CD4-positive, alpha-beta T cell treated with Interleukin-2 at 100 ng/mL for 4 hours (primary cell): Measurements from ENCODE around the gene TWIST2.

Experiments
- DNase-seq: peaks from one replicate; pipeline ENCODE4 v3.0.0-alpha.2; 2020; ENCODE audit warnings: low spot score

TWIST2 gene

DNA sequence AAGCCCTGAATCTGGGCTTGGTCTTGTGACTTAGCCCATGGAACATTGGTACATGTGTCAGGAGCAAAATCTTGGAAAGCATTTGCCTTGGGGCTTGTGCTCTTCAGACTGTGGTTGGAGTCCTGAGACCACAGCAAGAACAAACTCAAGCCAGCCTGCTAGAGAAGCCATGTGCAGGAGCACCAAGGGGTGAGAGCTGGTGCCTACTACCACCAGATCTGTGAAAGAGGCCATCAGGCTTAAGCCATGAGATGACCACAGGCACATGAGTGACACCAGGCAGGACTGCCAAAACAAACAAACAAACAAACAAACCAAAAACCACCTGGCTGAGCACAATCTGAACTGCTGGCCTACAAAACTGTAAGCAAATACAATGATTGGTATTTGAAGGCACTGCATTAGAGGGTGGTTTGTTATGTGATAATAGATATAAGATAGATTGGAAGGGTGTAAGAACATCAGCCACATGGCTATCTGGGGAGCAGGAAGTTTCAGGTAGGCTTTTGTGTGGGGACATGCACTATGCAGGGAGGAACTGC is 9.0 kb upstream of the TWIST2 start:
- no peak for DNase-seq

DNA sequence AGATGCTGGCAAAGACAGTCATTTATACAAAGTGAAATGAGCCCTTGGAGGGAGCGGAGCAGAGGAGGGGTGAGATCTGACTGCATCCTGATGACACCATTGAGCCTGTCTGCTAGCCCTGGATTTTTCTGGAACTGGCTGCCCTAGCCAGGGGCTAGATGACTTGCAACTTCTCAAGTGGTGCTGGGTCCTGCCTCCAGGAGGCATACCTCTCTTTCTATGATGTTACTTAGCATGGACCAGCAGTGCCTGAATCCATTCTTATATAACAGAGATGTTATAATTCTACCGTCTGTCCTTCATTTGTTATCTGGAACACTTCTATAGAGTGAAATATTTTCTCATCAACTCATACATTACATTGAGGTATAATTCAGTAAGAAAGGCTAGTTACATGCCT is 8.5 kb upstream of the TWIST2 start:
- DNase-seq = no peak

DNA sequence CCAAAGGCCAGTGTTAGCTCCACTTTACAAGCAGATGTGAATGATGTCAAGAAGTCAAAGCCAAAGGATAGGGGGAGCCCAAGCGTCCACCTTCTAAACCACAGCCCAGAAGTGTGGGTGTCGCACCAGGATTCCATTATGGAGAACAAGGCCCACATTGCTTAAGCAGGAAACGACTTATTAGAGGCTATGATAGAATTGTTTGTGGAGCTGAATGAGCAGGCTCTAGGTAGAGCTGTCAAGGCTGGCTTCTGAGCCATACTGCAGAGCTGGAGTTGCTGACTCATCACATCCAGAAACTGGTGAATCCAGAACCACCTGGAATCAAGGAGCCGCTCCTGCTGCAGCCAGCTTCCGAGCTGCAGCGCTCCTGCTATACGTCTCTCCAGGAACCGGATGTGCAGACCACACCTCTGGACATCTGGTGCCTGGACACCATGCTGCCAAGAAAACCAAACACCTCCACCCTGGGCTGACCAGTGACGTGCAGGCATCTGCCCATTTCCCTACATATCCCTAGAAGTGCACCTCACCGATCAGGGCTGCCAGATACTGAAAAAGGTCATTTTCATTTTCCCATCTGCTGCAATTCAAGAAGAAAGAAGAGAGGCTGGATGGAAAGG is 6.2 kb upstream of the TWIST2 start:
- no peak for DNase-seq

DNA sequence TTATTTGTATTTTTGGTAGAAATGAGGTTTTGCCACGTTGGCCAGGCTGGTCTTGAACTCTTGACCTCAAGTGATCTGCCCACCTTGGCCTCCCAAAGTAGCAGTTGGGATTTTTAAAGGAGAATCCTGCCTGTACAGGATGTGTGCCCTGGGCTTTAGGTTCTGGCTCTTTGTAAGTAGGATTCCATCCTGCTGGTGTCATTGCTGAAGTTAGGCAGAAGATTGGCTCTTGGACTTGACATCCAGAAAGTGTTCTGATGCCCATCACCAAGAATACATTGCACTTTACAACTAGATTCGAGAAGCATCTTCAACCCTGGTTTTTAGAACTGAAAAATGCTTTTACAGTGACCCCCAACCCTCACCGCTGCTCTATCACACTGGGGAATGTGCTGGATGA is 4.4 kb upstream of the TWIST2 start:
- DNase-seq = no peak

DNA sequence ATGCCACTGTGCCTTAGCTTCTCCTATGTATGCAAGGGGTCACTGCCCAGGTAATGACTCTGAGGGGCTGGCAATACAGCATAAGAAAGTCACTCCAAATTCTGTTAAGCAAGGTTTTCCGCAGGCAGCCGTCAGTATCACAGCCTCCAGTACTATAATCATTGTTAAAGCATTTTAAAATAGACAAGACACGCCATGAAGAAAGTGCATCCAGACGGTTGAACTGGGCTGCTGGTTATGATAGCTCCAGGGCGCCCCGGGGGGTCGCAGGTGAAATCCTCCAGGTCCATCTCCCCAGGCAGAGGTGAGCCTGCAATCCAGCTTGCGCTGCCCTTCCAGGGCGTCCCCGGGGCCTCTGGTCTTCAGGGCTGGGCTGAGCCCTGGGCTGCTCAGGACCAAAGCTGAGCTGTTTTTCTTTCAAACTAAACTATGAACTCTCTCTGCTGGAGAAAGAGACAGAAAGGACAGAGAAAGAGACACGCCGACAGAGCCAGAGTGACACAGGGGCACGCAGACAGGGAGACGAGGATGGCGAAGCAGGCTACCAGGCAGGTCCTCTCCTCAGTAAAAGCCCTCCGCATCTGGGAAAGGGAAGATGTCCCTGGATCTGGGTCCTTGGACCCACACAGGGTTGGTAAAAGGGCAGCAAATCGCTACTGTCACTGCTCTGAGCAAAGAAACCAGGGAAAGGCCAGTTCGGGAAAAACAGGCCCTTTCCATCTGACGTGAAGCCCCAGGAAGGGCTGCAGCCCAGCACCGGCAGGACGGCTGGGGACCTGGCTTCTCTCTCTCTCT is 2.1 kb upstream of the TWIST2 start:
- DNase-seq = no peak

DNA sequence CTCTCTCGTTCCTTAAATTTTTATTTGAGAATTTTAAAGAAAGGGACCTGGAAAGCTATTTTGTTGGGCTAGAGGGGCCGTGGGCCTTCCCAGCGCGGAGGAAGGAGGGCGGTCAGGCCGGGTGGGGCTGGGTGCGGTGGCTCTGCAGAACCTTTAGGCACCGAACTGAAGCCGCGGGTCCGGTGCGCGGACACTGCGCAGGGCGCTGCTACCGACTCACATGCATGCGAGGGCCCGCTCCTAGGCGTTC is 1.6 kb upstream of the TWIST2 start:
- DNase-seq = no peak

DNA sequence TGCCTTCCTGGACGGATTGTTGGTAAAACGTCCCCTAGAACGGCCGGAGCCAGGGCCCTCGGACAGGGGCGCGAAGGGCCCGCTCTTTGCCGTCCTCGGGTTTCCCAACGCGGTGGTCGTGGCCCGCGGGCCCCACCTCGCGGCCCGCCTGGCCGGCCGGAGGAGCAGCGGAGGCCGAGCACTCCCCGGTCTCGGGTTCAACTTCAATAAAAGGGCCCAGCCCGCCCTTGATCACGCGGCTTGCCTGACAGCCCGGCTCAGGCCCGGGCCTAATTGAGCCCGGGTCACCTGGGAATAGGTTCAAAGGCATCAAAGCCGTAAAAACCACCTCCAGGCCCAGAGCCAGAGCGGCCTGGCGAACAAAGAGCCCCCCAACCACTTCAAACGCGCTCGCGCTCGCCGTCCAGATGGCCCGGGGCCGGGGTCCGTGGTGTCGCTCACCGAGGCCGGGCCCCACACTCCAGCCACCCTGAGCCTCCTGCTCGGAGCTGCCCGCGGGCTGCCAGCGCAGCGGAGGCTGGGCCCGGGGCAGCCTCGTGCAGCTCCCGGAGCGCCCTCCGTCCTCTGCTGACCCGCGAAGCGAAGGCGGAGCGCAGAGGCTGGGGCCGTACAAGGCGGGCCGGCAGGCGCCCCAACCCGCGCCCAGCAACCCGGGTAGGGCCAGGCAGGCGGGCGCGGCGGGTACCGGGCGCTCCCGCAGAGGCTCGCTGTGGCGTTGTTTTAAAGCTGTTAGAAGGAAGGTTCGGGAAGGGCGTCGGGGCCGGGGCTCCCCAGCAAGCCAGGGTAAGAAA is 1.1 kb upstream of the TWIST2 start:
- no peak for DNase-seq

DNA sequence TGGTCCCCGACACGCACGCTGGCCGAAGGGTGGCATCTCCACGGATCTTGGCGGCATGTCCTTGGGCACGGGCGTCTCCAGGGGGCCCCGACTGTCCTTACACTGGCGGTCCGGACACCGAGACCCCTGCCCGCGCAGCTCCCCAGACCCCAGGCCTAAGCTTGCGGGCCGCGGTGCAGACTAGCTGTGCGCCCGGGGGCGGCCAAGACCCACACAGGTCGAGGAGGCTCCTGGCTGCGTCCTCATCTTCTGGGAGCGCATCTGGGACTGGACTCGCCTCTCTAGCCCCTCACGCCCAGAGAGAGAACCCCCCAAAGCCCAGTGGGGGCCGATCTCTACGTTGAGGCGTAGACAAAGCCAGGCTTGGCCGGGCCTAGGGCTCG is 475 bp upstream of the TWIST2 start:
- DNase-seq = no peak

DNA sequence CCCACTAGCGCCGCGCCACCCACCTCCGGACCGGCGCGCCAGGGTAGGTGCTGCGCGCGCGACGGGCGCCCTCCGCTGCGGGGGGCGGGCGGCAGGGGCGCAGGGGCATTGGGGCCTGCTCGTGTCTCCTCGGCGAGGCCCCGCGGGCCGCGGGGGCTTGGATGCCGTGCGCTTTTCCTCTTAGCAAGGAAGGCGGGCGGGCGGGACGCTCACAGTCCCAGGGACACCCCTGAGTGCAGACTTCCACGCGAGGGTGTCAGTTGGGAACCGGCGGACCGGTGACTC is 748 bp downstream of the TWIST2 start:
- no peak for DNase-seq

DNA sequence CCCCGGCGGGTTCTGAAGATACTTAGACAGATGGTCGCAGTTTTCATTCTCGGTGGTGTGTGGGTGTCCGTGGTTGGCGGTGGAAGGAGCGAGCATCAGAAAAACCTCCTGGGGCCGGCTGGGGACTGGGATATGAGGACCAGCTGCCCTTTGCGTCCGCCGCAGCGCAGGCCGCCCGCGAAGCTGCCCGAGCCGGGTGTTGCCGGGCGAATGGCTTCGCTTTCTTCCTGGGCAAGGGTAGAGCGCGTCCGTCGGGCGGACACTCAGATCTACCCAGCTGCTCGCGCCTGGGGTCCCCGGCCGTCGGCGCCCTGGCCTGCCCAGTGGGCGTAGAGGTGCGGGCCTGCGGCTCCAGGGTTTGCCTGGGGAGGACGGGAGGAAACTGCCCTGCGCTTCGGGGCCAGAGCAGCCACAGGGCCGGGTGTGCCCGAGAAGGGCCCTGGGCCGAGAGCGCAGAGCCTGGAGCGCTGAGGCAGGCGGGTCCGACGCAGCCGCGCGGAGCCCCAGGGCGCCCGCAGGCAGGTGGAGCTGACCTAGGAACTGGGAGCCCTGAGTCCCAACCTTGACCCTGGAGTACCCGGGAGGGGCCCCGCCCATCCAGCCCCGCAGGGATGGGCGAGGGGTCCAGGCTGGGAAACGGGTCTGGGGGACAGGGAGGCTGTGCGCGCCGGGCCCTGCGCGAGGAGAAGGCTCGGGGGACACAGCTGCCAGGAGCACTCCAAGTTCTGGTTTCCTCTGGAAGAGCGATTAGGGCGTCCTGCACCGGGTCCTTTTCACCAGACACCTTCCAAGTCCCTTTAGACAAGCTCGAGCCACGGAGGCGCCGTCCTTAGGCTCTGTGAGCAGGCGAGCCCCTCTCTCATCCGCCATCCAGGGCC is 1.3 kb downstream of the TWIST2 start:
- no peak for DNase-seq

DNA sequence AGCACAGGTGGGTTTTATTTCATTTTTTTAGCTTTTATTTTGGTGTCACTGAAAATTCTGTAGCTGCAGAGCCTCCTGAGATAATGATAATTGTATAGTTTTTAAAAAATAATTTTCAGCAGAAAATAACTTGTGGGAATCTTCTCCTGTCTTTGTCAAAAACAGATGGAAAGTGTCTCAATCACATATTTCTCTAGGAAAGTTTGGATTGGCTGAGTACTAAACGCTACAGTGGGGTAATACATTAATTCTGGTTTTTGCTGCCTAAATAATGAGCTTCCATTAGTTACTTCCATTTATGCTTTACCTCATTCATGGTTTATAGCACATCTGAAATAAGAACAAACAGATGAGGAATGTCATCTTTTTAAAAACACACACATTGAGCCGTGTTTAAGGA is 2.2 kb downstream of the TWIST2 start:
- no peak for DNase-seq

DNA sequence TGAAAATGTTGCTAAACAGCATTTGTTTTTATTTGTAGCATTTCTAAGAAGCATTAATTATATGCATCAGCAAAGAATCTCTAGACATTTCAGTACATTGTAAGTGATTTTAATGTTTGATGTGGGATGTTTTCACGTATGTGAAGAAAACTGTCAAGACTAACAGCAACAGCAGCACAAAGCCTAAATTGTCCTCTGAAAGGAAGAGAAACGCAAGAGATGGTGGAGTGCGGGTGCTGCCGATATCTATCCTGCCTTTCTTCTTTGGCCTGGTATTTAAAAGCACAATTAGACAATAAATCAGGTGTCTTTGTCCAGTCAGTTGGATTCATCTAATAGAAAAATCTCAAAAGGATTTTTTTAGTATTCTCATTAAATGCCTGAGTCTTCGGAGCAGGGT is 3.1 kb downstream of the TWIST2 start:
- DNase-seq = no peak

DNA sequence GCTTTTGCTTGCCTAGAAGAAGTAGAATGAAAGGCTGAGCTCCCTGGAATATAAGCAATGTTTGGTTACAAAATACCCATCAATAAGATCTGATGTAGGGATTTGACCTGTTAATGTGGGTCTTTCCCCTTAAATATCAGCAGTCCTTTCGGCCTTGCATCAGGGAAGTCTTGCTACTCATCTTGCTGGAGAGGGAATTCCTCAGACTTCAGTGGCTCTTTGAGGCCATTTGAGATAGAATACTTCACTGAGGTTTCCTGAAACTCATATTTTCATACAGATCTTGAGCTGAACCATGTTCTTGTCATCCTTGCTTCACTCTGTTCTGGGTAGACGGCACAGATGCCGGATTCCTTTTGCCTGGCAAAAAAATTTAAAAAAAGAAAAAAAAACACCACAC is 3.9 kb downstream of the TWIST2 start:
- no peak for DNase-seq

DNA sequence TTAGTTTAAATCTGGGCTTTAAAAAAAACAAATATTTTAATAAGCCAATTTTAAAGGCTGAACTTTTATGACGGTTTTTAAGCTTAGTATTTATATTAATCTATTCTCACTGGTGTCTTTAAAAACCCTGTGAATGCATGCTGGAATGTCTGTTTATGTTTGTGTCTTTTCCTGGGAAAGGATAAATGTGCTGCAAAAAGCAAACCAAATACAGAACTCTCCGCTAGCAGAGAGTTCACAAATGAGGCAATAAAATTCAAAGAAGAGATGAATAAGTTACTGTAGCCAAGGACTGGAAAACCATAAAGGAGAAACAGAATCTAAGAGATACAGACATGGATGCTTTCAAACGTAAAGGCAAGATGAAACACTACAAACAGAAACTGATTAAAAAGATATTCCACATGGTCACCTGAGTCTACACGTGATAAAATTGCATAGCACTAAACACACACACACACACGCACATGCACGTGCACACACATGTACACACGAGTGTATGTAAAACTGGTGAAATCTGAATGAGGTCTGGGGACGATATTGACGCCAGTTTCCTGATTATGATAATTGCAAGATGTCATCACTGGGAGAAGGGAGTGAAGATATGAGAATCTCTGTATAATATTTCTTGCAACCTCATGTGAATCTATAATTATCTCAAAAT is 4.5 kb downstream of the TWIST2 start:
- no peak for DNase-seq

DNA sequence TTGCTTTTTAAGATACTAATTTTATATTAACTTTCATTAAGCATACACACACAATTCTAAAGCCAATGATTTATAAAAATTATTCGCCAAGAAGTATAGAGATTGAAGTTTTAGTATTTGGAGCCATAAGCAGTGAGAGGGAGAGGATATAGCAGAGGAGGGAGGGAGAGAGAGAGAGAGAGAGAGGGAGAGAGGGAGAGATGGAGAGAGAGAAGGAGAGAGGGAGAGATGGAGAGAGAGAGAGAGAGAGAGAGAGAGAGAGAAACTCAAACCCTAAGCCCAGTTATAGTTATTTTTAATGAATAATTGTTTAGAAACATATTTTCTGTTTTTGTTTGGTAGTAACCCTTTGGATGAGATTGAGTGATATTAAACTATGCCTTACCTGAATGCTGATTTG is 5.3 kb downstream of the TWIST2 start:
- DNase-seq = no peak

DNA sequence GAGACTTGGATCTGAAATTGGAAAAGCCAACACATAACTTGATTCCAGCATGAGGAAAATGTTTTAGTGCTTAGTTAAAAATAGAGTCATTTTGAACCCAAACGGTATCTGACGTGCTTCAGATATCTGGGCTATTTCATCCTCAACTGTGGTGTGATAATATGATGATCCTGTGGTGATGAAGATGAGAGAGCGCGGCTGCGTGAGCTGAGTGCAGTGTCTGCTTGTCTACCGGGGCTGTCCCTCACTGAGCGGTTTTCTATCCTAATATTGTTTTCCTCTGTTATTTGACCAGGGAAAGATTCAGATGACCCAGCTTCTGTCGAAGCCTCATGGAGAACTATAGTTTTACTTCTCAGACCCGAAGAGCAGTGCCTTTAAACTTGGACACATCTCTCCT is 5.8 kb downstream of the TWIST2 start:
- DNase-seq = no peak

DNA sequence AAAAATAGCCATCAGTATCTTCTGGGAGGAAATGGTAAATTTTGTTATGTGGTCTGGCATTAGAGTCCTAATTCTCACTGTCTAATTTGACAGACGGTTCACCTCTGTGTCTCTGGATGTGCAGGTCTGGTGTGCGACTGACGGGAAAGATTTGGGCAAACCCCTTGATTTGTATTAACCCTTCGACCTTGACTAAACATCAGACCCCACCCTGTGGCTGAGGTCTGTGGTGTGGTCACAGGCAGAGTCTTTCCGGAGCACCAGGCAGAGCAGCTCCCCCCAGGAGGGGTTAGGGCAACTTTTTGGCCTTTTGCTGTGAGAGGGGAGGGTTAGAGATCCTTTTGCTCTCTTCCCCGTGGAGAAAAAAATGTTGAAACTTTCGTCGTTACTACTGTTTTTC is 6.4 kb downstream of the TWIST2 start:
- no peak for DNase-seq

DNA sequence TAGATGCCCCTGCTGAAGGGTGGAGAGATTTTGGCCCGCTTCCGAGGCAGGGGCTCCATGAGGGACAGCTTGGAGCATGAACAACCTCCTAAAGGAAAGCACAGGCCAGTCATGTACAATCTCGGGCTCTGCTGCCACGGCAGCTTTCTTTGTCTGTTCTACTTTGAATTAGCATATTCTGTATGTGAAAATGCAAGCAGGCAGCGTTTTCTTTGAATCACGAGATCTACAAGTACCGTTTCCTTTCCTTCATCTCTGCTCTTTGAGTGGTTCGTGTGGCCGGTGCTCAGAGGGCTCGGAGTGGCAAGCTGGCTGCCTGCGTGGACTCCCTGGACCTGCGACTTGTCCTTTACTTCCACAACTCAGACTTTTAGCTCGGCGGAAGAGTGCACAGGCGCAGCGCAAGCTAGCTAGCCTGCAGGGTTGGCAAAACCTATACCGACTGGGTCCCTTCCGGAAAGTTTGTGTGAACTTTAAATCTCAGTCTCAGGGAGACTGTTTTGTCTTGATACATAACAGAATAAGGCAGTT is 6.9 kb downstream of the TWIST2 start:
- DNase-seq = no peak

DNA sequence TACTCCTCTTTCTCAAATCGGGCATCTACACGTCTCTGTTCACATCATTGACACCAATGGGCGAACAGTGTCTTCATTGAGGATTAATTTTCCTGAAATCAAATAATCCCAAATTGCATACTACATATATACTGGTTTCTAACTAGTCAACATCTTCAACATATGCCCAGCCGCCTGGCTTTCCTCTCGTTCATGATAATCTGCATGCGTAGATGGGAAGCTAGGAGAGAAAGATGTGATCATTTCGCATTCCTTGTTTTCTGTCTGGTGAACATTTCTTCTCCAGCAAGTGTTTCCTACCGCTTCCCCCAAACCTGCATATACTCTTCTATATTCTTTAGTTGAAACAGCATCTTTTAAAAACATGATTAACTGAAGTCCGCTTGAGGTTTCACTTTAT is 7.4 kb downstream of the TWIST2 start:
- no peak for DNase-seq

DNA sequence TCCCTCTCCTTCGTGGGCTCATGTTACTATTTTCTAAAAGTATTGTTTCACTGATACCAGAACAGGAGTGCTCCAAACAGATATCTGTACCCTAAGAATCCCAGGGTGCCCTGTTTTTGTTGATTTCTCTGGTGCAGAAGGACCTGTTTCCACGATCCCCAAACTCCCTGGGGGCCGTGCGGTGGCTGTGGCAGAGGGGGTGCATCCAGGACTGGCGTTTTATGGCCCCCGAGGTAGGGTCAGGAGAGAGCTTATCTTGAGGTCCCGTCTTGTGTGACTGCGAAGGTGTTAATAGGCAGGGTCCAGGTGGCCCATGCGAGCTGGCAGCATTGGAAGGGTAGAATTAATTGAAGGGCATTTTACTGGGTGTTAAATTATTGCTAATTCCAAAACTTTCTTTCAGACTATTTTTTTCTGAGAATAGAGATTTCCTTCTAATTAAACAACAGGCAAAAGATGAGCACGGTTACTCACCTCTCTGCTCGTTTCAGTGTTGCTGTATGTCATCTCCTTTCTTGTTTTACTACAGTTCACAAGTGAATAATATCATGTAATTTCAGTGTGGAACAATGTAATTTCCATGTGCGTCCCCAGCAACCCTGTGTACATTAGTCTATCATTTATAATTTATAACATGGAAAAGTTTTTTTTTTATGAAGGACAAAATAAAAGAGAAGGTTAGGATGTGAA is 8.2 kb downstream of the TWIST2 start:
- DNase-seq = no peak
